HAP-1 (cell line): ENCODE results near the gene RNF103.

Experiments
- DNase-seq, 2 experiments: peaks; one replicate each; pipeline ENCODE4 v3.0.0-alpha.2; 2016 to 2020; ENCODE audit warnings: low spot score in 2 of 2
- H3K27me3 ChIP-seq: fragments of 250-450 bp; sonication (Bioruptor Pico); 2 replicates; pipeline ENCODE4 v1.5.1; 2020; ENCODE audit warnings: low read depth, mild to moderate bottlenecking, moderate library complexity
- H3K36me3 ChIP-seq: fragments of 250-450 bp; sonication (Bioruptor Pico); replicated peaks from 2 replicates; pipeline ENCODE4 v1.5.1; 2020; ENCODE audit warnings: mild to moderate bottlenecking
- H3K4me1 ChIP-seq: fragments of 250-450 bp; sonication (Bioruptor Pico); 2 replicates; pipeline ENCODE4 v1.5.1; 2020; ENCODE audit warnings: mild to moderate bottlenecking
- H3K4me3 ChIP-seq: fragments of 250-450 bp; sonication (Bioruptor Pico); 2 replicates; pipeline ENCODE4 v1.5.1; 2020; ENCODE audit warnings: mild to moderate bottlenecking, moderate library complexity
- H3K9me3 ChIP-seq: fragments of 250-450 bp; sonication (Bioruptor Pico); 2 replicates; pipeline ENCODE4 v1.5.1; 2020; ENCODE audit warnings: mild to moderate bottlenecking, moderate library complexity
- in situ Hi-C: fragments of 300-500 bp; cut with MboI; formaldehyde crosslinking; loops from 3 replicates; pipeline ENCODE4 v1.14.3; 2020; ENCODE audit warnings: low sequenced_read_pairs, inconsistent platforms, mixed read lengths

The RNF103 gene

GRCh38 chr2:86638712-86639111, 15.0 kb upstream of the RNF103 start:
- no peak for DNase-seq
- Histone ChIP-seq H3K9me3 (no peaks in the 10 kb centered on the region), H3K36me3 (no peaks in the 10 kb centered on the region), H3K27me3 (0 out of 2 replicates have a peak, but pooled peaks cover 2% of the 10 kb centered on the region), H3K4me1 (no peaks in the 10 kb centered on the region), H3K4me3 (no peak overlapping the region)
- in situ Hi-C loops, result no loop called here

GRCh38 chr2:86636842-86637241, 13.2 kb upstream of the RNF103 start:
- no peaks in the 10 kb centered on the region for H3K4me1 ChIP-seq
- H3K36me3 ChIP-seq, result no peaks in the 10 kb centered on the region
- in situ Hi-C loops, result no loop called here
- no peak for DNase-seq
- H3K9me3 ChIP-seq, result no peaks in the 10 kb centered on the region
- 0 out of 2 replicates have a peak, but pooled peaks cover 2% of the 10 kb centered on the region for H3K27me3 ChIP-seq
- no peak overlapping the region for H3K4me3 ChIP-seq

- no peaks in the 10 kb centered on the region for H3K36me3 ChIP-seq
- no peaks in the 10 kb centered on the region for H3K4me1 ChIP-seq
- H3K27me3 ChIP-seq, result no peaks in the 10 kb centered on the region
- in situ Hi-C loops, result no loop called here
- no peaks in the 10 kb centered on the region for H3K9me3 ChIP-seq
- H3K4me3 ChIP-seq, result no peak overlapping the region
- DNase-seq, result no peak
Measured at GRCh38 chr2:86634352-86634751, 10.7 kb upstream of the RNF103 start.

DNA sequence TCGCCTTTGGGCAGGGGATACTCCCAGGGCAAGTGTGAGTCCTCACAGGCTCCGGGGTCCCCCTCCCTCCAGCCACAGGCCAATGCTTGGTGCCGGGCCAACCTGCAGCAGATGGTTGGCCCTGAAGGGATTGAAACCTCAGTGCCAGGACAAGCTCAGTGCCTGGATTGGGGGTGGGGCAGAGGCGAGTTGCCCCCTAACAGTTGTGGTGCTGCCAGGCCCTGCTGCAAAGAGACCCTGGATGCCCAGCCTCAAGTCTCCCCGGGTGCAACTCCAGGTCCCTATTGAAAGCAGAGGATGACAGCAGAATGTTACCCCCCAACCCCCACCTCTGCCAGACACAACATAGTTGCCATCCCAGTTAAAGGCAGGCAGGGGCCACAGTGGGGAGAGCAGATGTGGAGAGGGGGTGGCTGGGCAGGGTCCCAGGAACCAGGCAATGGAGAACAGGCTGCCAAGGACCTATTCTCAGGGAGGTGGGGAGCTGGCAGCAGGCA, 9.5 kb upstream of the RNF103 start:
- Histone ChIP-seq H3K4me3 (no peak overlapping the region), H3K4me1 (no peaks in the 10 kb centered on the region), H3K36me3 (no peaks in the 10 kb centered on the region), H3K9me3 (no peaks in the 10 kb centered on the region), H3K27me3 (no peaks in the 10 kb centered on the region)
- DNase-seq, result no peak
- in situ Hi-C loops, result no loop called here

GRCh38 chr2:86632672-86633071, 9.0 kb upstream of the RNF103 start:
- in situ Hi-C loops, result no loop called here

GRCh38 chr2:86631846-86632485, 8.3 kb upstream of the RNF103 start:
- H3K9me3 ChIP-seq, result no peaks in the 10 kb centered on the region
- no peaks in the 10 kb centered on the region for H3K27me3 ChIP-seq
- in situ Hi-C loops, result no loop called here
- no peak overlapping the region for H3K4me3 ChIP-seq
- H3K4me1 ChIP-seq, result no peaks in the 10 kb centered on the region
- DNase-seq, result no peak
- no peaks in the 10 kb centered on the region for H3K36me3 ChIP-seq

More at GRCh38 chr2:86632672-86633071, 9.0 kb upstream of the RNF103 start:
- H3K4me1 ChIP-seq, result no peaks in the 10 kb centered on the region
- H3K9me3 ChIP-seq, result no peaks in the 10 kb centered on the region
- H3K36me3 ChIP-seq, result no peaks in the 10 kb centered on the region
- H3K27me3 ChIP-seq, result no peaks in the 10 kb centered on the region
- no peak overlapping the region for H3K4me3 ChIP-seq
- no peak for DNase-seq

DNA sequence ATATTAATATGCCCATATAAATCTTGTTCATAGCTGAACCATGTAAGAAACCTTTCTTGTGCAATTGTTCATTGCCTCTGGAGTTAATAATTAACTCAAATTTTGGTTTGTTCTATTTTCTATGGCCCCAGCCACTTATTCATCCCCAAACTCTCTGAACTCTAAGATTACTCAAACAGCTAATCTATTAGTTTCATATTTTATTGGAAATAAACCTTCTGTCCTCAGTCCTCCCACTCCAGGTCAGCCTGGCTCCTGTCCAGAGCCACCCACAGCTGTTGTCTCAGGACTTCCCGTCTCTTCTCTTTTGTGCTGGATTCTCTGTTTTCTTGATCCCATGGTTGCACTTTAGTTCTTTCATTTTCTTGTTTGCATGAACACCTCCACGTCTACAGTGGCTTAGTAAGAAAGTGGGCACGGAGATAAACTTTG, 4.4 kb upstream of the RNF103 start:
- Histone ChIP-seq H3K4me1 (peaks cover 4% of the 10 kb centered on the region), H3K36me3 (no peaks in the 10 kb centered on the region), H3K9me3 (no peaks in the 10 kb centered on the region), H3K27me3 (no peaks in the 10 kb centered on the region), H3K4me3 (no peak overlapping the region)
- no peak for DNase-seq
- in situ Hi-C loops, result no loop called here

DNA sequence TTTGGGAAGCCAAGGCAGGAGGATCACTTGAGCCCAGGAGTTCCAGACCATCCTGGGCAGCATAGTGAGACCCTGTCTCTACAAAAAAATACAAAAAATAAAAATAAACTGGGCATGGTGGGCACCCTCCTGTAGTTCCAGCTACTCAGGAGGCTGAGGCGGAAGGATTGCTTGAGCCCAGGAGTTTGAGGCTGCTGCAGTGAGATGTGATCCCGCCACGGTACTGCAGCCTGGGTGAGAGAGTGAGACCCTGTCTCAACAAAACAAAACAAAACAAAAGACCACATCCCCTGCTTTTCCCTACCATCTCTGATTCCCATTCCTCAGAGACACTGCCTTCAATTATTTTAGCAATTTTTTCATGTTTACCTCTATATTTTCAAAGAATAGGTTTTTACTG, 3.9 kb upstream of the RNF103 start:
- Histone ChIP-seq H3K9me3 (no peaks in the 10 kb centered on the region), H3K4me3 (no peak overlapping the region), H3K4me1 (peaks cover 4% of the 10 kb centered on the region), H3K36me3 (no peaks in the 10 kb centered on the region), H3K27me3 (no peaks in the 10 kb centered on the region)
- in situ Hi-C loops, result no loop called here
- DNase-seq, result no peak

DNA sequence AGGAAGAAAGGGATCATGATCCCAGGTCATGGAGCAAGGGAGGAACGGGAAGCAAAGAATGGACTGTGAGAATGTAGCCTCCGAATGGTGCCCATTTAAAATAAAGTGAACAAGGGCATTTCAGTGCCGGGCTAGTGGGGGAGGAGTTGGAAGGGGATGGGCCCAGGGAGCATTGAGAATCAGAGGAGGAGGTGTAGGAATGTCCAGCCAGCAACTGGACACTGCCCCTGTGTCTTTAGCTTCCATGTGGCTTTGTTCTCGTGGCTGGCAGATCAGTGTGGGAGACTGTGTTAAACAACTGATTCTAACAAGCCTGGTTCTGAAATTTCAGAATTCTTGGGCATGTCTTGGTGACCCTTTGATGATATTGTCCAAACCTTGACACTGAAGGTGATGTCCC, 1.4 kb upstream of the RNF103 start:
- H3K9me3 ChIP-seq, result no peaks in the 10 kb centered on the region
- no peak for DNase-seq
- in situ Hi-C loops, result no loop called here
- no peak overlapping the region for H3K4me3 ChIP-seq
- H3K4me1 ChIP-seq, result peaks cover 14% of the 10 kb centered on the region
- H3K27me3 ChIP-seq, result no peaks in the 10 kb centered on the region
- no peaks in the 10 kb centered on the region for H3K36me3 ChIP-seq

GRCh38 chr2:86624267-86624547, 542 bp upstream of the RNF103 start:
- H3K27me3 ChIP-seq, result no peaks in the 10 kb centered on the region
- H3K9me3 ChIP-seq, result no peaks in the 10 kb centered on the region
- peaks cover 14% of the 10 kb centered on the region for H3K4me1 ChIP-seq
- peaks cover 2% of the 10 kb centered on the region for H3K36me3 ChIP-seq
- H3K4me3 ChIP-seq, result peak overlapping the region; percentile 69; the same call in 1 of the 2 replicates
- in situ Hi-C loops, result no loop called here
- DNase-seq, result peak in 1 of 2 experiments; percentile 11

DNA sequence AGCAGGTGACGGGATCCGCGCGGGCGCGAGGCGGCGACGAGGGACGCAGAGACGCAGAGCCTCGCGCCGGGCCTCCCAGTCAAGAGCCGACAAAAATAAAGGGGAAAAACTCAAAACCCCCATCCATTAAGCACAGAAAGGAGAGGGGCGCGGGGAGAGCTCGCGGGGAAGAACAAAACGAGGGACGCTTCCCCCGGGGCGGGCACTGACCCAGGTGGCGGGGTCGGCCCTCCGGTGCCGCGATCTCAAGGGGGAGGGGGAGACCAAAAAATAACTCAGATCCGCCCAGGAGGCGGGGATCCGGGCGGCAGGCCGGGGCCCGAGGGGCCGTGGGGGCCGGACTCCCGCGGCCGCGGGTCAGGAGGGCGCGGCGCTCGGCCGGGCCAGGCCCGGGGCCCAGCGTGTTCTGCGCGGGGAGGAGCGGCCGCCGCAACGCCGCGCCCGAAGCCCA, 597 bp downstream of the RNF103 start:
- H3K27me3 ChIP-seq, result no peaks in the 10 kb centered on the region

GRCh38 chr2:86622519-86623042, 1.1 kb downstream of the RNF103 start:
- peak in 1 of 2 experiments; percentile 34 for DNase-seq
- Histone ChIP-seq H3K9me3 (no peaks in the 10 kb centered on the region), H3K4me1 (peaks cover 14% of the 10 kb centered on the region), H3K27me3 (no peaks in the 10 kb centered on the region), H3K4me3 (peak overlapping the region; percentile 64), H3K36me3 (peaks cover 8% of the 10 kb centered on the region)
- in situ Hi-C loops, result no loop called here

More for the DNA sequence above, 597 bp downstream of the RNF103 start:
- DNase-seq, result peak; percentile 22 to 58
- H3K9me3 ChIP-seq, result no peaks in the 10 kb centered on the region
- peaks cover 8% of the 10 kb centered on the region for H3K36me3 ChIP-seq
- H3K4me1 ChIP-seq, result peaks cover 14% of the 10 kb centered on the region
- peak overlapping the region; percentile 64 for H3K4me3 ChIP-seq
- in situ Hi-C loops, result no loop called here

DNA sequence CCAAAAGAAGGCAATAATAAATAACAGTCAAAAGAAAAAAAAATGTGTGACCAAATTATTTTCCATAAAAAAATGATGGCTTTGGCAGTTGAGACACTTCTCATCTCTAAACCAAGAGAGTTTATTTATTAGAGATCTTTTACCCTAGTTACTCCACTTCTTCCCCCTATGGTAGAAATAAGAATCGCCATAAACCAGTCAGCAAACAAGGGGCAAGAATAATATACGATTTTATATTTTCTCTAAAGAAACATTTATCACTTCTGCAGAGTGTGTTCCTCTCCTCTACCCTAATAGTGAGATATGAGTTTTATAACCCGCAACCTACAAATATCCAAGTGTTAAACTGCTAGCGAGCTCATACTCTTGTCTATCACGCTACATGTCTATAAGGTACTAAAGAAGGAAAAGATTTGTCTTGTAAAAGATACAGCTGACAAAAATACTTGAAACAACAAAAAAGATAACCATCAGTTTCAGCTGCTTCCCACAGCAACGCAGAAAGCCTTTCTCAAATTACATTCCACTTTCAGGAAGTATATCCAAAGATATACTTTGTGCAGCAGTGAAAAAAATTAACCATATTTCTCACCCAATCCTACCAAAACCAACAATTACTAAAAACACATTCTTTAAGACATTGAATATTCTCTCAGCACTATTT, 2.3 kb downstream of the RNF103 start:
- in situ Hi-C loops, result no loop called here
- Histone ChIP-seq H3K9me3 (no peaks in the 10 kb centered on the region), H3K36me3 (peaks cover 17% of the 10 kb centered on the region), H3K4me3 (peak overlapping the region; percentile 64), H3K27me3 (no peaks in the 10 kb centered on the region), H3K4me1 (peaks cover 14% of the 10 kb centered on the region)
- DNase-seq, result peak in 1 of 2 experiments; percentile 34

- H3K4me3 ChIP-seq, result no peak overlapping the region
- DNase-seq, result no peak
- H3K4me1 ChIP-seq, result peaks cover 10% of the 10 kb centered on the region
- in situ Hi-C loops, result no loop called here
- peaks cover 23% of the 10 kb centered on the region for H3K36me3 ChIP-seq
- H3K9me3 ChIP-seq, result no peaks in the 10 kb centered on the region
- H3K27me3 ChIP-seq, result no peaks in the 10 kb centered on the region
Measured at GRCh38 chr2:86617738-86618137, 5.9 kb downstream of the RNF103 start.
